ENCODE results near the gene TANC1. TPM values are rescaled to one million over a fixed set of nuclear protein-coding genes. Genes with fewer than 3 reads are reported as not detected.

TANC1 gene
- total and polyA plus RNA-seq, 2 experiments from 2014 or later: 2.8 to 9.5 TPM

DNA sequence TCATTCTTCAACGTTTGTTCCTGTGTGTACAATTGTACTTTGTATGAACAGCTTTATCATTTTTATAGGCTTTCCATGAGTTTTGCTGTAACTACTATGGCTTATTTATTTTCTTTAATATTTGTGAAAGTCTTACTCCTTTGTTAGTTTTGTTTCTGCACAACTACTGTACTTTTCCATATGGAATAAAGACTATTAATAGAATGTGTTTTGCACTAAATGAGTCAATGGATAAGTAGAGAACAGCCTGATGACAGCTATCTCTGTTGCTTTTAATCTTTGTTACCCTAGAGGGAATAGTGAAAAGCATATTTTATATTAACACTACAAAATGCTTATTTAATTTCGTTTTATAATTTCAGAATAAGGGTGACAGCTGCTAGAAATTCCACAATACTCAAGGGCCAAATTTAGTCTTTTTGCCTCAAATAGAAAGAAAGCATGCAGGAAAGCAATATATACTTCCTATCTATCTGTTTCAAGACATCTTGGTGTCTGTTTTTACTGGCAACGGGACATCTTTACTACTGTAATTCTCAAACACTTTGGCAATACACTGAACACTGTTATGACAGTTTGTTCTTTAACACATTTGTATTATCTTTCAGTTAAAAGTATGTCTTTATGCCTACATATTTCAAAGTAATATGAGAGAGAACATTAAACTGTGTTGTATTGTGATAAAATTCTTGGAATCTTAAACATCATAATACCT is 264.2 kb downstream of the TANC1 start (continued):
- TF ChIP-seq ETS1 (IDR thresholded peaks at IDR 0.05) (no peak), POLR2AphosphoS5 (IDR thresholded peaks at IDR 0.05; ENCODE audit: low read depth) (no peak), REST (IDR thresholded peaks at IDR 0.05; ENCODE audit: unreplicated experiment) (no peak)

- H4K20me1 ChIP-seq (replicated peaks; ENCODE audit: insufficient read depth): no peaks in the 10 kb centered on the region
- Mint-ChIP-seq H3K4me1 (no peaks in the 10 kb centered on the region), H3K27ac (no peak overlapping the region), H3K27me3 (ENCODE audit: insufficient read depth, low read depth, poor library complexity) (peaks cover 3% of the 10 kb centered on the region), H3K4me3 (no peak overlapping the region), H3K36me3 (ENCODE audit: low read depth) (peaks cover 4% of the 10 kb centered on the region; the same call in 1 of the 3 replicates), H3K9me3 (no peaks in the 10 kb centered on the region)
- no peaks in the 10 kb centered on the region for H3K4me1 ChIP-seq (ENCODE audit: insufficient read depth)
- H3K36me3 ChIP-seq (ENCODE audit: insufficient read depth): peaks cover 8% of the 10 kb centered on the region; the same call in 1 of the 2 replicates
- H3K79me2 ChIP-seq (replicated peaks; ENCODE audit: insufficient read depth): no peaks in the 10 kb centered on the region
- no peak for ATAC-seq
- no peak overlapping the region for H3K4me2 ChIP-seq
- H2AFZ ChIP-seq: no peak overlapping the region
- no peak overlapping the region for H3K27ac ChIP-seq (ENCODE audit: low read depth)
- no peak overlapping the region for H3K4me3 ChIP-seq
- DNase-seq (ENCODE audit: low spot score): no peak
- no peaks in the 10 kb centered on the region for H3F3A ChIP-seq (replicated peaks; ENCODE audit: low read depth)
- H3K27me3 ChIP-seq (ENCODE audit: insufficient read depth): no peaks in the 10 kb centered on the region
- no peaks in the 10 kb centered on the region for H3K9me2 ChIP-seq (ENCODE audit: insufficient read depth)
- TF ChIP-seq ETS1 (IDR thresholded peaks at IDR 0.05) (no peak), ZNF331 (CRISPR knock-in tag; IDR thresholded peaks at IDR 0.05; ENCODE audit: low read depth) (no peak), EZH2 (IDR thresholded peaks at IDR 0.05; ENCODE audit: low read depth, unreplicated experiment) (no peak), CREB1 (CRISPR knock-in tag; IDR thresholded peaks at IDR 0.05; ENCODE audit: low read depth) (no peak), JUNB (IDR thresholded peaks at IDR 0.05; ENCODE audit: unreplicated experiment) (no peak)
- TF ChIP-seq, protein P1, sequence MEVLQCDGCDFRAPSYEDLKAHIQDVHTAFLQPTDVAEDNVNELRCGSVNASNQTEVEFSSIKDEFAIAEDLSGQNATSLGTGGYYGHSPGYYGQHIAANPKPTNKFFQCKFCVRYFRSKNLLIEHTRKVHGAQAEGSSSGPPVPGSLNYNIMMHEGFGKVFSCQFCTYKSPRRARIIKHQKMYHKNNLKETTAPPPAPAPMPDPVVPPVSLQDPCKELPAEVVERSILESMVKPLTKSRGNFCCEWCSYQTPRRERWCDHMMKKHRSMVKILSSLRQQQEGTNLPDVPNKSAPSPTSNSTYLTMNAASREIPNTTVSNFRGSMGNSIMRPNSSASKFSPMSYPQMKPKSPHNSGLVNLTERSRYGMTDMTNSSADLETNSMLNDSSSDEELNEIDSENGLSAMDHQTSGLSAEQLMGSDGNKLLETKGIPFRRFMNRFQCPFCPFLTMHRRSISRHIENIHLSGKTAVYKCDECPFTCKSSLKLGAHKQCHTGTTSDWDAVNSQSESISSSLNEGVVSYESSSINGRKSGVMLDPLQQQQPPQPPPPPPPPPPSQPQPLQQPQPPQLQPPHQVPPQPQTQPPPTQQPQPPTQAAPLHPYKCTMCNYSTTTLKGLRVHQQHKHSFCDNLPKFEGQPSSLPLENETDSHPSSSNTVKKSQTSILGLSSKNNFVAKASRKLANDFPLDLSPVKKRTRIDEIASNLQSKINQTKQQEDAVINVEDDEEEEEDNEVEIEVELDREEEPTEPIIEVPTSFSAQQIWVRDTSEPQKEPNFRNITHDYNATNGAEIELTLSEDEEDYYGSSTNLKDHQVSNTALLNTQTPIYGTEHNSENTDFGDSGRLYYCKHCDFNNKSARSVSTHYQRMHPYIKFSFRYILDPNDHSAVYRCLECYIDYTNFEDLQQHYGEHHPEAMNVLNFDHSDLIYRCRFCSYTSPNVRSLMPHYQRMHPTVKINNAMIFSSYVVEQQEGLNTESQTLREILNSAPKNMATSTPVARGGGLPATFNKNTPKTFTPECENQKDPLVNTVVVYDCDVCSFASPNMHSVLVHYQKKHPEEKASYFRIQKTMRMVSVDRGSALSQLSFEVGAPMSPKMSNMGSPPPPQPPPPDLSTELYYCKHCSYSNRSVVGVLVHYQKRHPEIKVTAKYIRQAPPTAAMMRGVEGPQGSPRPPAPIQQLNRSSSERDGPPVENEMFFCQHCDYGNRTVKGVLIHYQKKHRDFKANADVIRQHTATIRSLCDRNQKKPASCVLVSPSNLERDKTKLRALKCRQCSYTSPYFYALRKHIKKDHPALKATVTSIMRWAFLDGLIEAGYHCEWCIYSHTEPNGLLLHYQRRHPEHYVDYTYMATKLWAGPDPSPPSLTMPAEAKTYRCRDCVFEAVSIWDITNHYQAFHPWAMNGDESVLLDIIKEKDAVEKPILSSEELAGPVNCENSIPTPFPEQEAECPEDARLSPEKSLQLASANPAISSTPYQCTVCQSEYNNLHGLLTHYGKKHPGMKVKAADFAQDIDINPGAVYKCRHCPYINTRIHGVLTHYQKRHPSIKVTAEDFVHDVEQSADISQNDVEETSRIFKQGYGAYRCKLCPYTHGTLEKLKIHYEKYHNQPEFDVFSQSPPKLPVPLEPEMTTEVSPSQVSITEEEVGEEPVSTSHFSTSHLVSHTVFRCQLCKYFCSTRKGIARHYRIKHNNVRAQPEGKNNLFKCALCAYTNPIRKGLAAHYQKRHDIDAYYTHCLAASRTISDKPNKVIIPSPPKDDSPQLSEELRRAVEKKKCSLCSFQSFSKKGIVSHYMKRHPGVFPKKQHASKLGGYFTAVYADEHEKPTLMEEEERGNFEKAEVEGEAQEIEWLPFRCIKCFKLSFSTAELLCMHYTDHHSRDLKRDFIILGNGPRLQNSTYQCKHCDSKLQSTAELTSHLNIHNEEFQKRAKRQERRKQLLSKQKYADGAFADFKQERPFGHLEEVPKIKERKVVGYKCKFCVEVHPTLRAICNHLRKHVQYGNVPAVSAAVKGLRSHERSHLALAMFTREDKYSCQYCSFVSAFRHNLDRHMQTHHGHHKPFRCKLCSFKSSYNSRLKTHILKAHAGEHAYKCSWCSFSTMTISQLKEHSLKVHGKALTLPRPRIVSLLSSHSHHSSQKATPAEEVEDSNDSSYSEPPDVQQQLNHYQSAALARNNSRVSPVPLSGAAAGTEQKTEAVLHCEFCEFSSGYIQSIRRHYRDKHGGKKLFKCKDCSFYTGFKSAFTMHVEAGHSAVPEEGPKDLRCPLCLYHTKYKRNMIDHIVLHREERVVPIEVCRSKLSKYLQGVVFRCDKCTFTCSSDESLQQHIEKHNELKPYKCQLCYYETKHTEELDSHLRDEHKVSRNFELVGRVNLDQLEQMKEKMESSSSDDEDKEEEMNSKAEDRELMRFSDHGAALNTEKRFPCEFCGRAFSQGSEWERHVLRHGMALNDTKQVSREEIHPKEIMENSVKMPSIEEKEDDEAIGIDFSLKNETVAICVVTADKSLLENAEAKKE (CRISPR knock-in tag; IDR thresholded peaks at IDR 0.05): no peak
Measured at GRCh38 chr2:159234868-159235267, 266.4 kb downstream of the TANC1 start.
